Inferior parietal cortex (tissue), 1 donor: ENCODE measurements around the gene TXNRD1.
"Not testable (repeated sequence)": the region's sequence is repeated elsewhere in the genome, so short reads cannot be mapped to it uniquely, and the experiment has no call there.

ENCODE experiments used
- DNase-seq: peaks from one replicate; pipeline ENCODE4 v3.0.0-alpha.2; 2016; ENCODE audit errors: extremely low spot score

TXNRD1 gene

DNA sequence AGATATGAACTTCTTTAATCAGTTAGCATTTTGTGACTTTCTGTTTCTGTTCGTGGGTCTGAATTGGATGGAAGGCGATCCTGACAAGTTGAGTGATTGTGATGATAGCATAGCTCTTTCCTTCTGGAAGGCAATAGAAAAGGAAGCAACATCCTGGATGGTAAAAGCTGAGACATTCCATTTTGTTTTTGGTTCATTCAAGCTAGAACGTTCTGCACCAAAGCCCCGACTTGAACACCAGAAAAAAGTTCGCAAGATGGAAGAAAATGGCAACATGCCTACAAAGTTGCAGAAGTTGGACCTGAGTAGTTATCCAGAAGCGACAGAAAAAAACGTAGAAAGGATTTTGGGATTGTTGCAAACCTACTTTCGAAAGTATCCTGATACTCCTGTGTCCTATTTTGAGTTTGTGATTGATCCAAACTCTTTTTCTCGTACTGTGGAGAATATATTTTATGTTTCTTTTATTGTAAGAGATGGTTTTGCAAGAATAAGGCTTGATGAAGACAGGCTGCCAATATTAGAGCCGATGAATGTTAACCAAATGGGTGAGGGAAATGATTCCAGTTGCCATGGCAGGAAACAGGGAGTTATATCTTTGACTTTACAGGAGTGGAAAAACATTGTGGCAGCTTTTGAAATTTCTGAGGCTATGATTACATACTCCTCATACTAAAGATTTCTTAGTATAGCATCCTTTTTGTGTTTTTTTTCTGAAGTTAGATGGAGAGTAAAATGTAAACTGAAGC, 88.9 kb downstream of the TXNRD1 start:
- DNase-seq: no peak

DNA sequence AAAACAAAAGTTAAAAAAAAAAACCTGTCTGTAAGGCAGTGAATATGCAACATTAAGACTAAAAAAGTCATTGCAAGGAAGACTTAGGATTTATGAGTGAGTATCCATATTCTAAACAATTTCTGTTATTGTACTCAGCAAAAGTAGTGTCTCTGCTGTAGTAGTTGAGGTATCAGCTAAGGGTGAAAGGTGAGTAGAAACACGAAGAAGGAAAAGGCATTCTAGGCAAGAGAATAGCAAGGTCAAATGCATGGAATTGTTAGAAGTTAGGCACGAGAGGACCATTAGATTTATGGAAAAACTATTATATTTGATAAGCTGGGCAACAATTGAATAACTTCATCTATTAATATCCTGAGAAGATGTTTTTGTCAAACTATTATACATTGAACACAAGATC, 89.8 kb downstream of the TXNRD1 start:
- DNase-seq: no peak

DNA sequence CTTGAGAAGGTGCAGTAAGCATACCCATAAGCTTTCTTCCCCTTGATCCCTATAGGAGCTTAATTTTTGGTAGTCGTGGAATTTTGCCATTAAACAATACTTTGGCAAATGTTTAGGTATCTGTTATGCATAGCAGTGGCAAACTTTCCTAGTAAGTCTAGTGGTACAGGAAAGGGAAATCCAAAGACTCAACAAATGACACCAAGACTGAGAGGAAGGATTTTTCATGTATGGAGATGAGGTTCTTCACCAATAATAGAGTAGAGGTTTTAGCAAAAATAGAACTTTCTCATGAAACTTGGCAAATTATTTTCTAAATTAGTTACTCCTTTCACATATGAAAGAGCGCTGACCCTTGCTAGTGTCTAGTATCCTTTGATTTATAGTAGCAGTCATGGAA, 90.8 kb downstream of the TXNRD1 start:
- DNase-seq: no peak

DNA sequence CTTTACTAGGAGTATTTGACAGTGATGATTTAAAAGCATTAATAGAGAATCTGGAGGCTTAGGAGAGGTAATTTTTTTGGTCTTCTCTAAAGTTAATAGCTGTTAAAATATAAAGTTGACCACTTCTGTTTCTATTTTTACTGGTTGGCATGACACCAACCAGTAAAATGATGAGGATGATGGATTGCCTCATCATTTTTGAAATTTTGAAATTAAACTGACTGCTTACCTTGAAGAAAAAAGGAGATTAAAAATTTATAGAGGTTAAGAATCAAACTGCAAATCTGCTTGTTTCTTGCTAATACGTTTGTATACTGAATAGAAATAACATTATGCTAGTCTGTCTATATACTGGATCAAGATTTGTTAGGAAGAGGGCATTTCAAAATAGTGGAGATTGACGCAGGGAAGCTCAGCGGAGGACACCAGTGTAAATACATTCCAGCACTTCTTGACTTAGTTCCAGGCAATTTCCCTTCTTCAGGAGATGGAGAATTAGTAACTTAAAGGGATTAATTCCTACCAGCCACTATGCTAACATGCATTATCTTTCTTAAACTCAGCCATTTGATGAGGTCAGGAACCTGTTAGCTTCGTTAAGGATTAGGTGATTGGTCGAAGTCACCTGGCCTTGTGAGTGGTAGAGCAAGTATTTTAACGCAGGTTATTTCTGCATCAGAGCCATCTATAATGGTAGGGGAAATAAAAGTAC, 91.5 kb downstream of the TXNRD1 start:
- DNase-seq: no peak

DNA sequence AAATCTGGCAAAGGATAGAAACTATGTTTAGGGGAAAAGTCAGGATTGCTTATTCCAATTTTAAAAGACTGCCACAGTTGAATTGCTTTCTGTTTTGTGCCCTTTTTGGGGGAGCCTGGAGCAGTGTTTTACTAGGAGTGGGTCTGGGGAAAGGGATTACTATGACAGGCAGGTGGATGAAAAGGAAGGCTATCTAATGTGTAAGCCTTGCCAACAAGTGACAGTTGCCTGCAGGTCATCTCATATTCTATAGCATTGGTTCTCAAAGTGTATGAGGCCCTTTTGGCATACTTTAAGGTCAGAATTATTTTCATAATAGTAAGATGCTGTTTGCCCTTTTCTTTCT, 92.0 kb downstream of the TXNRD1 start:
- DNase-seq: no peak

DNA sequence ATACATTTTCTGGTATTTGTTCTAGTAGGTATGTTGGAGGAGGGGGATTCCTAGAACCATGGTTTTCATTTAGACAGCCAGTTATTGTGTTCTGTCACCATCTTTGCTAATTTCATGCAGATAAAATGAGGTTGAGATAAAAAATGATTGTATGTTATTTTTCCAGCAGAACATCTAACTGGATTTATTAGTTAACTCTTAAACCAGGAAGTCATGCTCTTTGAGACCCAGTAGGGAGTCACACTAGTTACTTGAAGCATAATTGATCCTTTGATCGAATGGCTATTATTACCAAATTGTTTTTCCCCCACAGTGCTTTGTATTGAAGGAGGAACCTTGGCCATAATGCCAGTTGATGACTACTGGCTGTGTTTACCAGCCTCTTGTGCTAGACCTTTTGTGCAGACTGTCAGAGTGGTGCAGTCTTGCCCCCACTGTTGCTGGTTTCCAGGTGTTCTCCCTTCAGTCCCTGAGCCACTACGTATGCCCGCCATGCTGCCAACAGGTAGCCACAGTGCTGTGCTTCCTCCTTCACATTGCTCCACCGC, 93.9 kb downstream of the TXNRD1 start:
- no peak for DNase-seq

DNA sequence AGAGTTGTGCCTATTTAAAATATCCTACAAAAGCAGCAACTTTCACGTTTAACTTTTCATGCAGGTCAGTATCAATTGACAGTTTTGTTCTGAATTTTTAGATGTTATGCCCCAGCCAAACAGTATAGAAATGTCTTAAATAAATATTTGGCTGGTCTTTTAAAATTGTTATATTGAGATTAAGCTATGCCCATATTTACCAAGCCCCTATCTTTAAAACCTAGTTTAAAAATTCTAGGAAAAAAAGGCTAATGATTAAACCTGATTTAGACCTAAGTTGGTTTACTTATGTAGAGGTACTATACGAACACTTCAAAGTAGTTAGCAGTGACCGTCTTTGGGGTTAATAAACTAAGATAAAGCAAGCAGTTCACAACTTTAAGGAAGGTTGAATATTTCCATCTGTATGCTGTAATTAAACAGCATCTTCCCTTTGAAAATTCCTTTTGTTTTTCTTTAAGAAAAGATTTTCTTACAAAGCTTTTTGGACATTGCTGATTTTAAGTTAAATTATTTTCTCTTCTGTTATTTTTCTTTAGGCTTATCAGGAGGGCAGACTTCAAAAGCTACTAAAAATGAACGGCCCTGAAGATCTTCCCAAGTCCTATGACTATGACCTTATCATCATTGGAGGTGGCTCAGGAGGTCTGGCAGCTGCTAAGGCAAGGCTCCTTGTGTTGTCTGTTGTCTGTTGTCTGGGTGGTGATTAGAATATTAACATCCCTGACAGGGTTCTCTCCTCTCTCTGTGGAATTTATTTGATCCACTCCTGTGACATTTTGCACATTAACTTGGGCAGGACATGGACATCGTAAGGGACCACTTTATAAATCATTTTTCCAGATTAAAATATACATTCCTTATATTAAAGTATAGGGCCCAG, 95.4 kb downstream of the TXNRD1 start:
- no peak for DNase-seq

DNA sequence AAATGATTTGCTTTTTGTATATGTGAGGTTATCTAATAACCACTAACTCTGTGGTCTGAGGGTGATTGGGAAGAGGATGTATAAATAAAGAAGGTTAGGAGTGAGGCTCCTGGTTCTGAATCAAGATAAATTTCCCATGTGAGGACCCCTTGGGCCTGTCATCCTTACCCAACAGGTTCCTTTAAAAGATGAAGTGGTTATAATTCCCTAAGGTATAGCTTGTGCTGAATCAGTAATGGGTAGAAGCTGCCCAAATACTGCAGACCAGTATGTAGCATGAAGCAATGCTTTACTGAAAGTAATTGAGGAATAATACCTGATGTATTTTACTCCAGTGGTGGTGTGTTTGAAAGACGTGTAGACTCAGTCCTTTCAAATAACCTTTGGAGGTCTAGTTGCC, 96.6 kb downstream of the TXNRD1 start:
- no peak for DNase-seq

DNA sequence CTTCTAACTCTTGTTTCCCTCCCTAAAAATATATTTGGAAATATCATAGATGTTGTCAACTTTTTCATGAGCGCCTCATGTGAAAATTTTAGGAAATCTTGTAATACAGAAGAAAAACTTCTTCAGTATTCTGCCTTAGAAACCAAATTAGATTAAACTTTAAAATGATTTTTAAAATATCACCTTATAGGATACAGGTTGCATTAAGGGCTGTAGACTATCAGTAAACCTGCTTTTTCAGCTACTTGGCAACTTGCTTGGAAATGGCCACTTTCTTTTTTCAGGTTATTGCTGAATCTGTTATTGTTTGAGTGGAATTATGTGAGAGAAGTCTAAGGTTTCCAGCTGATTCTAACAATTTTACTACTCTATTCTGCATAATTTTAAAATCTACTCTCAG, 97.1 kb downstream of the TXNRD1 start:
- DNase-seq: no peak

DNA sequence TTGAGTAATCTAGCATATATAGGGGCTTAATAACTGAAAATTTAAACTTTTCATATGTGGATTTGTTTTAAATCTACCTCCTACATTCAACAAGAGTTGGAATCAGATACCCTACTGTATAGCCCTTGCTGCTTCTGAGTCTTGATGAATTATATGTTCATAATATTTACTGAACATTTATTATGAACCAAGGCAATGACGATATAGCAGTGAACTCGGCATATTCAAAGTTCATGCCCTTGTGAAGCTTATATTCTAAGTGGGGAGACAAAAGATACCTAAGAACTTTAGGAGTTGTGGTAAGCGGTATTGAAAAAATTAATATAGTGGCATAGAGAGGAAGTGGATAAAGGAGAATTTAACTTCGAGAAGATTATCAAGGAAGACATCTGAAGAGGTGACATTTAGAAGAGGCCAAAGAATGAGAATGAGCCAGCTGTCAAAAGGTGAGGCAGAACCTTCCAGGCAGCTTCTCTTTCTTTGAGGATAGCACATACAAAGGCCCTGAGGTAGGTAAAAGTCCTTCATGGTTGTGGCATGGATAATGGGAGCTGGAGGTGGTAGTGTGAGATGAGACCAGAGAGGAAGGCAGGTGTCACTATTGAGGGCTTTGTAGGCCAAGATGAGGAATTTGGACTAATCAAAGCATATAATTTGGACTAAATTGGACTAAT, 98.1 kb downstream of the TXNRD1 start:
- DNase-seq: no peak

DNA sequence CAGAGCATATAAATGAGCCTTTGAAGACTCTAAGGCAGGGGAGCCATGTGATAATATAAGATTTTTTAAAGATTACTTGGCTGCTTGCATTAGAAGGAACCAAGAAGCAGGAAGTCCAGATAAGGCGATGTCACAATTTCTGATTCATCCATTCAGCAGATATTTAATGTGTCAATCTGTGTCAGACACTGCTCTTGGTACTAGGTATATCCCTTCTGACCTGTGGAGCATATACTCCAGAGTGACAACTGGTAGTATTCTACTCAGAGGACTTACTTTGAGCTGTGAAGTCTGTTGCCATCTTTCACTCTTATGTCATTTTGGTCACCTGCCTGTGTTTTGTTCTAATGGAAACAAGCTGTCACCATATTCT, 98.6 kb downstream of the TXNRD1 start:
- DNase-seq: no peak

DNA sequence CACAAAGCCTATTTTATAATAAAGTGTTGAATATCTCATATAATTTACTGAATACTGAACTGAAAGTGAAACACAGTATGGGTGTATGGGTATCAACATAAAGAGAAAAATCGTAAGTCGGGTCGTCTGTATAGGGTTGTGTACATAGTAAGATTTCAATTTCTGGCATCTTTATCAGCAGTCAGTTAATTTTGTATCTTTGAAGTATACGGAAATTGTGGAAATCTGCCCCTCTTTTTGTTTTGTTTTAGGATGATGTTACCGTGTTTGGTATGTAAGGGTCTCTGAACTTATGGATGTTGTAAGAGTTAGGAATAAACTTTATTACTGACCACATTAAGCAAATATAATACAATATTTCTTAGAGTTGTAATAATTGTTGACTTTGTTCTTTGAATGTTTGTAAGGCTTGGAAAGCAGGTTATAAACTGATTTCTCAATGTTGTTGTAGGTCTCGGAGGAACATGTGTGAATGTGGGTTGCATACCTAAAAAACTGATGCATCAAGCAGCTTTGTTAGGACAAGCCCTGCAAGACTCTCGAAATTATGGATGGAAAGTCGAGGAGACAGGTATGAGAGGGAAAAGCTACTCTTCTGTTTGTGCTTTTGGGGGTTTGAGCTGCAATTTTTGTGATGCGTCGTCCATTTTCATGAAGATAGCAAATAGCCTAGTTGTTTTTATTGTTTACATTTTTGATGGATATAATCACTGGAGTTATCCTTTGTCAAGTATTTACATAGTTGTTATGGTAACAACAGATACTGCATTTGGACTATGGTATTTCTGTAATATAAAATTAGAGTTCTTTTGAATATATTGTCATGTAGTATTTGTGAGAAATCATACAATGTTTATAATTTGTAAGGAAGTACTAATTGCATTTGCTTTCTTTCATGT, 100.0 kb downstream of the TXNRD1 start:
- DNase-seq: no peak

DNA sequence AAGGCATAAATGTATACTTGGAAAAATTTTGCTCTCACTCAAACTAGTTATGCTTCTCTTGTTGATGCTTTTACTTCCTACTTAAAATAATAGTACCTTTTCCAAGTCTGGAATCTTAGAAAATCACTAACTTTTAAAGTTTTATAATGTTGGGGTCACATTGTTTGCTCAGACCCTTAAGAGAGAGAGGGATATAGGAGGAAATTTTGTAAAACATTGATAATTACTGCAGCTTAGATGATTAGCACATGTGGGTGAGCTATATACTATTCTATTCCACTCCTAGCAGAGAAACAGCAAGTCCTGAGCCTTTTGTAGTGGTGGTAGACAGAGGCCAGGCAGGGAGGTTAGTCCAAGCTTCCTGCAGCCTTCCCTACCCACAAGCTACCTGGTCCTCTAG, 101.4 kb downstream of the TXNRD1 start:
- DNase-seq: no peak

DNA sequence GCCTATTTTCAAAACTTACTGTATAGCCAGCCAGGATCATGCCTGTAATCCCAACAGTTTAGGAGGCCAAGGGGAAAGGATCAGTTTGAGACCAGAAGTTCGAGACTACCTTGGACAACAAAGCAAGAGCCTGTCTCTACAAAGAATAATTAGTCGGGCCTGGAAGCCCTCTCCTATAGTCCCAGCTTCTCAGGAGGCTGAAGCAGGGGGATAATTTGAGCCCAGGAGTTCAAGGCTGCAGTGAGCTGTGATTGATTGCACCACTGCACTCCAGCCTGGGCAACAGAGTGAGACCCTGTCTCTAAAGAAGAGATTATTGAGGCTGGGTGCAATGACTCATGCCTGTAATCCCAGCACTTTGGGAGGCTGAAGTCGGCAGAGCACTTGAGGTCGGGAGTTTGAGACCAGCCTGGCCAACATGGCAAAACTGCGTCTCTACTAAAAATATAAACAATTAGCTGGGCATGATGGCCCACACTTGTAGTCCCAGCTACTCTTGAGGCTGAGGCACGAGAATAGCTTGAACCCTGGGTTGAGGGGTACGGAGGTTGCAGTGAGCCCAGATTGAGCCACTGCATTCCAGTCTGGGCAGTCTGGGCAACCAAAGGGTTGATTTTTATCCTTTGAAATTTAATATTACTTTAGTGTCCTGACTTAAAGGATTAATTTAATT, 102.1 kb downstream of the TXNRD1 start:
- DNase-seq: no peak

DNA sequence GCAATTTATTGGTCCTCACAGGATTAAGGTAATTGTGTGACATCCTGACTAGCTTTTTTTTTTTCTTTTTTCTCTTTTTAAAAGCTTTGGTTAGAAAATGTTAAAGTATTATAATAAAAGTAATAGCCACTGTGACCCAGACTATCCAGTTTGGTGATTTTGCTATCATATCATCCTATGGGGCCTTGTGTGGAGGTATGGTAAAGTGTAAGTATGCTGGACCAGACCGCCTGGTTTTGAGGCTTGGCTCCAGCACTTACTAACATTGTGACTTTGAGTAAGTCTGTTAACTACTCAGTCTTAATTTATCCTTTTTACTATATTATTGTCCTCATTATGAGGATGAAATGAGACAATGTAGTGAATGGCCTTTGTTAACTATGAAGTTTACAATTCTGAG, 103.4 kb downstream of the TXNRD1 start:
- no peak for DNase-seq

DNA sequence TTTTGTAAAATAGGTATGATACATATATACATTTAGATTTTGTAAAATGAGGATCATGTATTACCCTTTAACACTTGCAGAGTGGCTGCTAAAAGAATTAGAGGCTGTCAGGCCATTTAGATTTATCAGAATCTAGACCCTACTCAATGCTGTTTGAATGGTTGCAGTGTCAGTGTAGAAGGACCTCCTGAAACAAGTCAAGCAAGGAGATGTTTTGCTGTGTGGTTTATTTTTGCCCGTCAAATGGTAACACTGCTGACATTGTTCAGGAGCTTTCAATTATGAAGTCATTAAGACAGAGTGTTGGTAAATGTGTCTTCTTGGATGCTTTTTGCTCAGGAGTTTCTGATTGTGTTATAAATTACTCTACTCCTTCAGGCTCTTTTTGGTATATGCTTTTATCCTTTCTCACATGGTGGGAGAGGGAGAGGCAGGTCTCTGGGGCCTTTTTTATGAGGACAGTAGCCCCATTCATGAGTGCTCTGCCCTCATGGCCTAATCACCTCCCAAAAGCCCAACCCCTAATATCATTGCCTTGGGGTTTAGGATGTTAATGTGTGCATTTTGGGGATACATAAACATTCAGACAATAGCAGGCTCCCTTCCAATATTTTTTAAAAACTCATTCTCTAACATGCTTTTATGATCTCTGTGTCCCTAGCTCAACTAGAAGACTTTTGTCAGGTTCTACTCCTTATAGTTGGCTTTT, 104.5 kb downstream of the TXNRD1 start:
- DNase-seq: no peak

DNA sequence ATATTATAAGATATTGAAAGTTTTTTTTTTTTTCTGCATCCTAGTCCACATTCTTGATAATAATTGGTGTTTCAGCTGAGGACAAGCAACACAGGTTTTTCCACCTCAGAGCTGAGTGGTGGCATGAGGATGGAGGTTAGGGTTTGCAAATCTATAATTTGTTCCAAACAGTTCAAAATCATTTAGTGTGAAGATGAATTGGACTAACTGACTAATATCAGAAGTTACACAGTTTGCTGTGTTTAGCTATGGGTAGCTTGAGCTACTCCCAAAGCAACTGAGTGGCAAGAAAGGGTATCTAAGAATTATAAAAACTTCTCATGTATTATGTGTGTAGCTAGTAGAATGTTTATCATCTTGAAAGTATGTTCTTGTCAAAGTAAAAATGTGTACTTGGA, 105.0 kb downstream of the TXNRD1 start:
- DNase-seq: no peak

DNA sequence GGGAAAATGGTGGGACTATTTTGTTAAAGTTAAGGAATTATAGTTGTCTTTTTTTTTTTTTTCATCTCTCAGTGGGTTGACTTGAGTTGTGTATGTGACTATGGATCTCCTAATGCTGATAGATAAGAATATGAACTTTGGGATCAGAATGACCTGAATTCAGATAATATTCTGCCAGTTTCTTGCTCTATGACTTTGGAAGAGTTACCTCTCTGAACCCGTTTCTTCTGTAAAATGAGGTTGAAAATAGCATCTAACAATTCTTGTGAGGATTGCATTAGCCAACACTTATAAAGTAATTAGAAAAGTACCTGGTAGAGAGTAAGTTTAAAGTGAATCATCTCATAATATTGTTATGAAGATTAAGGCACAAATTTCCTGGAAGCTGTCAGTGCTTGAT, 106.4 kb downstream of the TXNRD1 start:
- DNase-seq: no peak

DNA sequence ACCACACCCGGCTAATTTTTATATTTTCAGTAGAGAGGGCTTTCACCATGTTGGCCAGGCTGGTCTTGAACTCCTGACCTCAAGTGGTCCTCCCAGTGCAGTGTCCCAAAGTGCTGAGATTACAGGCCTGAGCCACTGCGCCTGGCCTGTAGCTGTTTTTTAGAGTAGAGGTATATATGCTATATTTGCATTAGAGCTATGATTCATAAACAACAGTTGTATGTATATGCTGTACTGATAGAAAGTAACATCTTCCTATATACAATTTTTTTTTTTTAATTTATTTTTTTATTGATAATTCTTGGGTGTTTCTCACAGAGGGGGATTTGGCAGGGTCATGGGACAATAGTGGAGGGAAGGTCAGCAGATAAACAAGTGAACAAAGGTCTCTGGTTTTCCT, 107.0 kb downstream of the TXNRD1 start:
- not testable (repeated sequence) for DNase-seq

DNA sequence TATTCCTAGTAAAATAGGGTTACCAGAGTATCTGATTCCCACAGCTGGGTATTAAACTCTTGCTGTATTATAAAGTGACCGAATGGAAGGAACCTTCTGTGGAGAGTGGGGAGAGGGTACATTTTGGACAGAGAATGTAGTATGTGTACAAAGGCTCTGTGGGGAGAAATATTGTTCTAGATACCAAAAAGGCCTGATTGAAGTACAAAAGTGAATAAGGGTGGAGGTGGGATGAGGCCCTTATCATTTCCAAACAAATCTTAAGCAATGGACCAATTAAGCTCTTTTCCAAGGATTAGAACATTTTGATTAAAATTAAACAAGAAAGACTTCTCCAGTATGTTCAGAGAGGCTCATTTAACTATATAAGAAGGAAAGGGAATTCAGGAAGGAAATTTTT, 108.3 kb downstream of the TXNRD1 start:
- no peak for DNase-seq
